Nephron (organoid): ENCODE results near the gene HES3.

Experiments
- H3K27ac Mint-ChIP-seq, 3 experiments: 2 replicates each; pipeline ENCODE4 v1.8.0; 2020; ENCODE audit warnings: mixed read lengths in 3 of 3, mild to moderate bottlenecking in 2 of 3, moderate library complexity in 1 of 3
- H3K27me3 Mint-ChIP-seq: 2 replicates; pipeline ENCODE4 v1.8.0; 2021; ENCODE audit warnings: low read depth, mild to moderate bottlenecking, moderate library complexity, mixed read lengths
- H3K36me3 Mint-ChIP-seq: 2 replicates; pipeline ENCODE4 v1.8.0; 2020; ENCODE audit warnings: low read depth, mixed read lengths
- H3K4me1 Mint-ChIP-seq: 2 replicates; pipeline ENCODE4 v1.8.0; 2020; ENCODE audit warnings: mixed read lengths
- H3K4me3 Mint-ChIP-seq, 3 experiments: 2 replicates each; pipeline ENCODE4 v1.8.0; 2020; ENCODE audit warnings: mild to moderate bottlenecking in 3 of 3, mixed read lengths in 3 of 3, moderate library complexity in 2 of 3
- H3K9me3 Mint-ChIP-seq: 2 replicates; pipeline ENCODE4 v1.8.0; 2020; ENCODE audit warnings: mixed read lengths
- TF ChIP-seq, protein P1 (sequence below), 3 experiments: fragments of 200-600 bp; sonication (generic); IDR thresholded peaks; one replicate each; pipeline ENCODE4 v1.5.0; 2021; ENCODE audit warnings: antibody characterized with exemption in 3 of 3; ENCODE audit not compliant: unreplicated experiment in 3 of 3

HES3 gene

DNA sequence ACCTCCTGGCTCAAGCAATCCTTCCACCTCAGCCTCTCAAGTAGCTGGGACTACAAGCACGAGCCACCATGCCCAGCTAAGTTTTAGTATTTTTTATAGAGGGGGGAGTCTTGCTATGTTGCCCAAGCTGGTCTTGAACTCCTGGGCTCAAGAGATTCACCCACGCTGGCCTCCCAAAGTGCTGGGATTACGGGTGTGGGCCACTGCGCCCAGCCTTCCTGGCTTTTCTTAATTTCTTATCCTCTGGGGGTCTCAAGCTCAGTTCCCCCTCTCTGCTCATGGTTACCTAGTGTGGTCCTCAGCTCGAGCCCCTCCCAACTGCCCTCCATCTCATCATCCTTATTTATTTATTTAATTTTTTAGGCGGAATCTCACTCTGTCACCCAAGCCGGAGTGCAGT lies 41.7 kb upstream of the HES3 start:
- H3K27me3 Mint-ChIP-seq, result peaks cover 6% of the 10 kb centered on the region
- H3K9me3 Mint-ChIP-seq, result no peaks in the 10 kb centered on the region
- peaks cover 46% of the 10 kb centered on the region for H3K4me1 Mint-ChIP-seq
- TF ChIP-seq, protein P1, sequence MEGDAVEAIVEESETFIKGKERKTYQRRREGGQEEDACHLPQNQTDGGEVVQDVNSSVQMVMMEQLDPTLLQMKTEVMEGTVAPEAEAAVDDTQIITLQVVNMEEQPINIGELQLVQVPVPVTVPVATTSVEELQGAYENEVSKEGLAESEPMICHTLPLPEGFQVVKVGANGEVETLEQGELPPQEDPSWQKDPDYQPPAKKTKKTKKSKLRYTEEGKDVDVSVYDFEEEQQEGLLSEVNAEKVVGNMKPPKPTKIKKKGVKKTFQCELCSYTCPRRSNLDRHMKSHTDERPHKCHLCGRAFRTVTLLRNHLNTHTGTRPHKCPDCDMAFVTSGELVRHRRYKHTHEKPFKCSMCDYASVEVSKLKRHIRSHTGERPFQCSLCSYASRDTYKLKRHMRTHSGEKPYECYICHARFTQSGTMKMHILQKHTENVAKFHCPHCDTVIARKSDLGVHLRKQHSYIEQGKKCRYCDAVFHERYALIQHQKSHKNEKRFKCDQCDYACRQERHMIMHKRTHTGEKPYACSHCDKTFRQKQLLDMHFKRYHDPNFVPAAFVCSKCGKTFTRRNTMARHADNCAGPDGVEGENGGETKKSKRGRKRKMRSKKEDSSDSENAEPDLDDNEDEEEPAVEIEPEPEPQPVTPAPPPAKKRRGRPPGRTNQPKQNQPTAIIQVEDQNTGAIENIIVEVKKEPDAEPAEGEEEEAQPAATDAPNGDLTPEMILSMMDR (IDR thresholded peaks at IDR 0.05; ENCODE audit: unreplicated experiment in 3 of 3), result no peak
- peaks cover 16% of the 10 kb centered on the region for H3K36me3 Mint-ChIP-seq
- peak overlapping the region; percentile 99 to 100 (median 99) for H3K27ac Mint-ChIP-seq
- H3K4me3 Mint-ChIP-seq, result peak overlapping the region; percentile 17 to 37 (median 19)

- Mint-ChIP-seq H3K4me3 (peak within 1 kb of the TSS; percentile 75 to 87 (median 86)), H3K27me3 (peaks cover 9% of the 10 kb centered on the region), H3K27ac (peak within 1 kb of the TSS; percentile 79 to 94 (median 82)), H3K36me3 (no peaks in the 10 kb centered on the region), H3K4me1 (peaks cover 14% of the 10 kb centered on the region), H3K9me3 (no peaks in the 10 kb centered on the region)
- TF ChIP-seq, protein P1 (IDR thresholded peaks at IDR 0.05; ENCODE audit: unreplicated experiment in 3 of 3), result no peak
Observed at GRCh38 chr1:6205849-6206519, 38.0 kb upstream of the HES3 start, which contains the start of gene RNF207. TSS of gene RNF207 (plus strand) at chr1:6206119. CDS start at chr1:6206536, 417 bp downstream.

- no peaks in the 10 kb centered on the region for H3K36me3 Mint-ChIP-seq
- peak overlapping the region in 1 of 3 experiments; percentile 86 for H3K27ac Mint-ChIP-seq
- peaks cover 9% of the 10 kb centered on the region for H3K27me3 Mint-ChIP-seq
- no peaks in the 10 kb centered on the region for H3K9me3 Mint-ChIP-seq
- peak overlapping the region; percentile 75 to 85 (median 82) for H3K4me3 Mint-ChIP-seq
- H3K4me1 Mint-ChIP-seq, result peaks cover 11% of the 10 kb centered on the region
- TF ChIP-seq, protein P1 (IDR thresholded peaks at IDR 0.05; ENCODE audit: unreplicated experiment in 3 of 3), result no peak
Observed at GRCh38 chr1:6206520-6206855, 37.5 kb upstream of the HES3 start.

- Mint-ChIP-seq H3K27me3 (peaks cover 9% of the 10 kb centered on the region), H3K4me1 (peaks cover 11% of the 10 kb centered on the region), H3K36me3 (peaks cover 4% of the 10 kb centered on the region), H3K4me3 (peak overlapping the region; percentile 75 to 85 (median 82)), H3K9me3 (no peaks in the 10 kb centered on the region), H3K27ac (peak overlapping the region in 1 of 3 experiments; percentile 86)
- TF ChIP-seq, protein P1 (IDR thresholded peaks at IDR 0.05; ENCODE audit: unreplicated experiment in 3 of 3), result no peak
Observed at GRCh38 chr1:6207075-6207885, 36.7 kb upstream of the HES3 start.

DNA sequence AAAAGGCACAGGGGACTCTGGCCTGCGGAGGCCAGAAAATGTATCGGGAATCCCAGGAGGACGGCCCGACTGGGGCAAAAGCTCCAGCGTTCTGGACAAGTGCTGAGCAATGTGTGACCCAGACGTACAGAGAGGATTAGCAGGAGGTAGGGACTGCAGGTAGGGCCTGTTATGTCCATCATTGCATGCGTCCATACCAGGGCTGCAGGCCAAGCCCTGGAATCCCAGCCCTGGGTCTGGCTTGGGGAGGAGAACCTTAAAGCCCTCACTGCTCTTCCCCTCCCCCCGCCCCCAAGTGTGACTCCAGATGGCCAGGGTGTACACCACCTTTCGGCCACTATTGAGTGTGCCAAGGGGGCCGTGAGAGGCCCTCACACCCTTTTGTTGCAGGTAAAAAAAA lies 36.1 kb upstream of the HES3 start:
- H3K27me3 Mint-ChIP-seq, result peaks cover 9% of the 10 kb centered on the region
- peaks cover 11% of the 10 kb centered on the region for H3K4me1 Mint-ChIP-seq
- H3K9me3 Mint-ChIP-seq, result no peaks in the 10 kb centered on the region
- no peak overlapping the region for H3K27ac Mint-ChIP-seq
- peaks cover 10% of the 10 kb centered on the region for H3K36me3 Mint-ChIP-seq
- H3K4me3 Mint-ChIP-seq, result peak overlapping the region; percentile 26 to 42 (median 35)
- TF ChIP-seq, protein P1 (IDR thresholded peaks at IDR 0.05; ENCODE audit: unreplicated experiment in 3 of 3), result no peak
